Measurements from ENCODE around the gene MATK.

DNA sequence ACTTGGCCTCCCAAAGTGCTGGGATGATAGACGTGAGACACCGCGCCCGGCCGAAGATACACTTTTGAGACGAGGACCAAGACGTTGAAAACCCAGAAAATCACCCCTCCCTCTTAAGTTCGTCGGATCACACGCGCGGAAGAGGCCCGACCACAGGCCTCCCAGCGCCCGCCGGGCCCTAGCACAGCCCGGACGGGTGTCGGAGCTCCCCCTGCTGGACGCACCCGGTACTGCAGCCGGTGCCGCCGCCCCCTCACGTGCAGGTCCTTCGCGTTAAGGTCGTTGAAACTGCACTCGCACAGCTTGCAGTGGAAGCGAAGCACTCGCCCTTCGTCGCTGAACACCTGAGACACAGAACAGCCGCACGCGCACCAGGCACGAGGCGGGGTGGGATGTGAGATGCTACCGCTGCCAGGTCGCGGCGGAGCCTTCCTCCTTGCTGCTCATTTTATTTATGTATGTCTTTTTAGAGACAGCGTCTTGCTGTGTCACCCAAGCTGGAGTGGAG, 35.7 kb upstream of the MATK start:
- TF ChIP-seq, protein P1, sequence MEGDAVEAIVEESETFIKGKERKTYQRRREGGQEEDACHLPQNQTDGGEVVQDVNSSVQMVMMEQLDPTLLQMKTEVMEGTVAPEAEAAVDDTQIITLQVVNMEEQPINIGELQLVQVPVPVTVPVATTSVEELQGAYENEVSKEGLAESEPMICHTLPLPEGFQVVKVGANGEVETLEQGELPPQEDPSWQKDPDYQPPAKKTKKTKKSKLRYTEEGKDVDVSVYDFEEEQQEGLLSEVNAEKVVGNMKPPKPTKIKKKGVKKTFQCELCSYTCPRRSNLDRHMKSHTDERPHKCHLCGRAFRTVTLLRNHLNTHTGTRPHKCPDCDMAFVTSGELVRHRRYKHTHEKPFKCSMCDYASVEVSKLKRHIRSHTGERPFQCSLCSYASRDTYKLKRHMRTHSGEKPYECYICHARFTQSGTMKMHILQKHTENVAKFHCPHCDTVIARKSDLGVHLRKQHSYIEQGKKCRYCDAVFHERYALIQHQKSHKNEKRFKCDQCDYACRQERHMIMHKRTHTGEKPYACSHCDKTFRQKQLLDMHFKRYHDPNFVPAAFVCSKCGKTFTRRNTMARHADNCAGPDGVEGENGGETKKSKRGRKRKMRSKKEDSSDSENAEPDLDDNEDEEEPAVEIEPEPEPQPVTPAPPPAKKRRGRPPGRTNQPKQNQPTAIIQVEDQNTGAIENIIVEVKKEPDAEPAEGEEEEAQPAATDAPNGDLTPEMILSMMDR (IDR thresholded peaks at IDR 0.05): peak; percentile 95
- no peak for TF ChIP-seq ZFX (IDR thresholded peaks at IDR 0.05; ENCODE audit: borderline replicate concordance)

Measured in 22Rv1 (cell line).